DND-41 (cell line): ENCODE measurements around the gene VSNL1.

Experiments used
- ATAC-seq: fragments of 200-7000 bp; cut with Tn5 transposase; 3 replicates; pipeline ENCODE4 v1.9.1; 2021; ENCODE audit warnings: low read depth; ENCODE audit not compliant: insufficient read depth
- DNase-seq: peaks from one replicate; pipeline ENCODE4 v3.0.0-alpha.2; 2020
- H2AFZ ChIP-seq: 2 replicates; pipeline ENCODE4 v1.6.0; 2012; ENCODE audit warnings: low read depth, low read length
- H3K27ac ChIP-seq: 2 replicates; pipeline ENCODE4 v1.5.1; 2012; ENCODE audit warnings: low read length, inconsistent platforms
- H3K27me3 ChIP-seq: fragments of 200-600 bp; sonication (generic); 2 replicates; pipeline ENCODE4 v1.6.0; 2012; ENCODE audit warnings: low read length, mild to moderate bottlenecking, inconsistent platforms; ENCODE audit not compliant: insufficient read depth, poor library complexity
- H3K36me3 ChIP-seq: 2 replicates; pipeline ENCODE4 v1.5.1; 2012; ENCODE audit warnings: low read length, inconsistent platforms; ENCODE audit not compliant: insufficient read depth
- H3K4me1 ChIP-seq: 2 replicates; pipeline ENCODE4 v1.5.1; 2012; ENCODE audit warnings: mild to moderate bottlenecking, low read length; ENCODE audit not compliant: insufficient read depth
- H3K4me2 ChIP-seq: 2 replicates; pipeline ENCODE4 v1.6.0; 2012; ENCODE audit warnings: mild to moderate bottlenecking, moderate library complexity, low read length, inconsistent platforms; ENCODE audit not compliant: insufficient read depth
- H3K4me3 ChIP-seq, 2 experiments: fragments of 200-600 bp in 1 of 2; shearing (Covaris generic) in 1 of 2; 2 replicates each; pipeline ENCODE4 v1.5.1; 2012 to 2016; ENCODE audit warnings: inconsistent platforms in 2 of 2, low read length in 2 of 2, mild to moderate bottlenecking in 2 of 2, low read depth in 1 of 2, moderate library complexity in 1 of 2
- H3K79me2 ChIP-seq: 2 replicates; pipeline ENCODE4 v1.6.0; 2012; ENCODE audit warnings: low read length, inconsistent platforms; ENCODE audit not compliant: insufficient read depth
- H3K9ac ChIP-seq: 2 replicates; pipeline ENCODE4 v1.6.0; 2012; ENCODE audit warnings: low read depth, mild to moderate bottlenecking, inconsistent platforms, low read length, moderate library complexity
- H3K9me3 ChIP-seq: 2 replicates; pipeline ENCODE4 v1.5.1; 2012; ENCODE audit warnings: low read length, moderate library complexity, mild to moderate bottlenecking, inconsistent platforms; ENCODE audit not compliant: insufficient read depth, severe bottlenecking
- H4K20me1 ChIP-seq: 2 replicates; pipeline ENCODE4 v1.6.0; 2012; ENCODE audit warnings: low read length; ENCODE audit not compliant: insufficient read depth
- CTCF ChIP-seq: IDR thresholded peaks from 2 replicates; pipeline ENCODE4 v1.5.1; 2012; ENCODE audit warnings: borderline replicate concordance, low read length, moderate library complexity, mild to moderate bottlenecking; ENCODE audit not compliant: poor library complexity, severe bottlenecking; ENCODE audit errors: extremely low read depth
- EZH2 ChIP-seq: IDR thresholded peaks from 3 replicates; pipeline ENCODE4 v1.6.1; 2012; ENCODE audit warnings: borderline replicate concordance, low read depth, mild to moderate bottlenecking, moderate library complexity, low read length, inconsistent platforms; ENCODE audit not compliant: severe bottlenecking

VSNL1 gene

GRCh38 chr2:17539611-17540092 is 844 bp upstream of the VSNL1 start:
- Histone ChIP-seq H3K4me3 (no peak overlapping the region), H3K79me2 (no peaks in the 10 kb centered on the region), H3K27ac (no peak overlapping the region), H4K20me1 (no peaks in the 10 kb centered on the region), H3K27me3 (no peaks in the 10 kb centered on the region), H3K4me2 (no peak overlapping the region), H2AFZ (no peak overlapping the region), H3K9ac (no peak overlapping the region), H3K4me1 (no peaks in the 10 kb centered on the region), H3K9me3 (peaks cover 2% of the 10 kb centered on the region), H3K36me3 (no peaks in the 10 kb centered on the region)
- ATAC-seq (no peak), DNase-seq (no peak)
- TF ChIP-seq CTCF (no peak), EZH2 (no peak)

- Histone ChIP-seq H3K4me2 (no peak overlapping the region), H3K27ac (no peak overlapping the region), H2AFZ (no peak overlapping the region), H3K27me3 (no peaks in the 10 kb centered on the region), H4K20me1 (no peaks in the 10 kb centered on the region), H3K79me2 (no peaks in the 10 kb centered on the region), H3K9me3 (peaks cover 2% of the 10 kb centered on the region), H3K4me1 (no peaks in the 10 kb centered on the region), H3K4me3 (no peak overlapping the region), H3K36me3 (no peaks in the 10 kb centered on the region), H3K9ac (no peak overlapping the region)
- TF ChIP-seq CTCF (no peak), EZH2 (no peak)
- ATAC-seq (no peak), DNase-seq (no peak)
Measured at GRCh38 chr2:17540813-17541530, 476 bp downstream of the VSNL1 start.

GRCh38 chr2:17541531-17541950 is 1.0 kb downstream of the VSNL1 start:
- H2AFZ ChIP-seq, result no peak overlapping the region
- H3K36me3 ChIP-seq, result no peaks in the 10 kb centered on the region
- H3K27me3 ChIP-seq, result no peaks in the 10 kb centered on the region
- H3K4me2 ChIP-seq, result no peak overlapping the region
- no peaks in the 10 kb centered on the region for H4K20me1 ChIP-seq
- H3K9me3 ChIP-seq, result peaks cover 2% of the 10 kb centered on the region
- no peaks in the 10 kb centered on the region for H3K4me1 ChIP-seq
- ATAC-seq, result no peak
- H3K27ac ChIP-seq, result no peak overlapping the region
- no peak overlapping the region for H3K9ac ChIP-seq
- no peak overlapping the region for H3K4me3 ChIP-seq
- no peak for TF ChIP-seq EZH2
- TF ChIP-seq CTCF, result no peak
- DNase-seq, result no peak
- no peaks in the 10 kb centered on the region for H3K79me2 ChIP-seq
